Stimulated activated CD8-positive, alpha-beta memory T cell treated with anti-CD3 and anti-CD28 coated beads, Interleukin-7, amount 100 ng/mL, for 4 hours (primary cell): ENCODE results near the gene PSAPL1.

Experiments used
- DNase-seq, 2 donors: peaks; one replicate each; pipeline ENCODE4 v3.0.0-alpha.2; 2020; ENCODE audit warnings: low read depth in 2 of 2

The PSAPL1 gene

GRCh38 chr4:7419961-7420660 lies 14.6 kb downstream of the PSAPL1 start:
- no peak for DNase-seq

- no peak for DNase-seq
Observed at GRCh38 chr4:7418131-7418943, 16.4 kb downstream of the PSAPL1 start.

- no peak for DNase-seq
Observed at GRCh38 chr4:7417639-7418038, 17.1 kb downstream of the PSAPL1 start.

GRCh38 chr4:7416745-7417432 lies 17.8 kb downstream of the PSAPL1 start:
- no peak for DNase-seq

GRCh38 chr4:7415927-7416686 lies 18.6 kb downstream of the PSAPL1 start:
- no peak for DNase-seq

GRCh38 chr4:7414736-7415510 lies 19.8 kb downstream of the PSAPL1 start:
- DNase-seq, result no peak

- DNase-seq, result no peak
Observed at GRCh38 chr4:7414046-7414445, 20.7 kb downstream of the PSAPL1 start.

- DNase-seq, result no peak
Observed at GRCh38 chr4:7412554-7412912, 22.2 kb downstream of the PSAPL1 start.

- DNase-seq, result no peak
Observed at GRCh38 chr4:7411896-7412553, 22.7 kb downstream of the PSAPL1 start.

- no peak for DNase-seq
Observed at GRCh38 chr4:7411491-7411890, 23.2 kb downstream of the PSAPL1 start.

- no peak for DNase-seq
Observed at GRCh38 chr4:7410446-7410845, 24.3 kb downstream of the PSAPL1 start.

GRCh38 chr4:7408166-7408565 lies 26.6 kb downstream of the PSAPL1 start:
- no peak for DNase-seq

GRCh38 chr4:7403001-7403400 lies 31.7 kb downstream of the PSAPL1 start:
- no peak for DNase-seq

- no peak for DNase-seq
Observed at GRCh38 chr4:7402526-7402925, 32.2 kb downstream of the PSAPL1 start.

GRCh38 chr4:7400671-7401298 lies 33.9 kb downstream of the PSAPL1 start:
- DNase-seq, result no peak

GRCh38 chr4:7399440-7400234 lies 35.1 kb downstream of the PSAPL1 start:
- DNase-seq, result no peak

- DNase-seq, result no peak
Observed at GRCh38 chr4:7398788-7399439, 35.8 kb downstream of the PSAPL1 start.

GRCh38 chr4:7398104-7398423 lies 36.7 kb downstream of the PSAPL1 start:
- DNase-seq, result no peak
